Astrocyte (in vitro differentiated cells and primary cell): ENCODE measurements around the gene KCTD19.

Experiments
- CTCF ChIP-seq: IDR thresholded peaks from 2 replicates; pipeline ENCODE4 v1.5.1; 2011; ENCODE audit warnings: low read depth, mild to moderate bottlenecking, inconsistent platforms, low read length, moderate library complexity; ENCODE audit not compliant: insufficient read depth
- EZH2 ChIP-seq: IDR thresholded peaks from 2 replicates; pipeline ENCODE4 v1.6.1; 2012; ENCODE audit warnings: mild to moderate bottlenecking, low read length, inconsistent platforms; ENCODE audit not compliant: insufficient read depth

GRCh38 chr16:67281536-67282446, 44.8 kb downstream of the KCTD19 start:
- no peak for TF ChIP-seq CTCF
- no peak for TF ChIP-seq EZH2
